H7 (cell line): ENCODE results near the gene EDN1. TPM values are rescaled to one million over a fixed set of nuclear protein-coding genes. Genes with fewer than 3 reads are reported as not detected.

Experiments
- DNase-seq: peaks from one replicate; pipeline ENCODE4 v3.0.0; 2012
- H3K27me3 ChIP-seq: 2 replicates; pipeline ENCODE4 v1.6.0; 2011; ENCODE audit warnings: mild to moderate bottlenecking, low read length; ENCODE audit not compliant: control insufficient read depth, insufficient read depth
- H3K36me3 ChIP-seq: replicated peaks from 2 replicates; pipeline ENCODE4 v1.5.1; 2011; ENCODE audit warnings: low read length; ENCODE audit not compliant: control insufficient read depth, insufficient read depth
- H3K4me3 ChIP-seq: 2 replicates; pipeline ENCODE4 v1.5.1; 2011; ENCODE audit warnings: low read depth, mild to moderate bottlenecking, control low read depth, low read length, moderate library complexity; ENCODE audit not compliant: insufficient read depth
- total RNA-seq: library from RNA; depleted of rRNA; stranded (reverse); fragments of >200 nt; shearing (Covaris generic); gene quantifications from 2 replicates; pipeline ENCODE4 v1.2.3, GENCODE V29; 2014

The EDN1 gene
- total RNA-seq, 1 experiment from 2014 or later = 0.76 TPM

DNA sequence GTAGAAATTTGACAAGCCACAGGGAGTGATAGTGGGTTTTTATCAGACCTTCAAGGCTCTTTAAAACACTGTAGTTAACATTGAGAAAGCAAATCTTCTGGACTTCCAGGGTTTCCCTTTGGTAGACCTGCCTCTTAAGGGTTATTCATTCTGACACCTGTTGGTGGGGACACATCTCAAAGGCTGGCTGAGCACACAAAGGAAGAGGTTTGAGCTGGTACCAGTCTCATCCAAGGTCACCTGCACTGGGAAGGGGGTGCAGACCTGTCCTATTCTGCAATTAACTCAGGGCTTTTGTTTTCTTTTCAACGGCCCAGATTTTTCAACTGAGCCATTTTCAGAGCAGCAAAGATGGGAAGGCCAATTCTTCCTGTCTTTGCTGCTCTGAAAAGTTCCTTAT, 45.6 kb downstream of the EDN1 start:
- no peaks in the 10 kb centered on the region for H3K27me3 ChIP-seq
- no peaks in the 10 kb centered on the region for H3K36me3 ChIP-seq
- DNase-seq = no peak
- no peak overlapping the region for H3K4me3 ChIP-seq

DNA sequence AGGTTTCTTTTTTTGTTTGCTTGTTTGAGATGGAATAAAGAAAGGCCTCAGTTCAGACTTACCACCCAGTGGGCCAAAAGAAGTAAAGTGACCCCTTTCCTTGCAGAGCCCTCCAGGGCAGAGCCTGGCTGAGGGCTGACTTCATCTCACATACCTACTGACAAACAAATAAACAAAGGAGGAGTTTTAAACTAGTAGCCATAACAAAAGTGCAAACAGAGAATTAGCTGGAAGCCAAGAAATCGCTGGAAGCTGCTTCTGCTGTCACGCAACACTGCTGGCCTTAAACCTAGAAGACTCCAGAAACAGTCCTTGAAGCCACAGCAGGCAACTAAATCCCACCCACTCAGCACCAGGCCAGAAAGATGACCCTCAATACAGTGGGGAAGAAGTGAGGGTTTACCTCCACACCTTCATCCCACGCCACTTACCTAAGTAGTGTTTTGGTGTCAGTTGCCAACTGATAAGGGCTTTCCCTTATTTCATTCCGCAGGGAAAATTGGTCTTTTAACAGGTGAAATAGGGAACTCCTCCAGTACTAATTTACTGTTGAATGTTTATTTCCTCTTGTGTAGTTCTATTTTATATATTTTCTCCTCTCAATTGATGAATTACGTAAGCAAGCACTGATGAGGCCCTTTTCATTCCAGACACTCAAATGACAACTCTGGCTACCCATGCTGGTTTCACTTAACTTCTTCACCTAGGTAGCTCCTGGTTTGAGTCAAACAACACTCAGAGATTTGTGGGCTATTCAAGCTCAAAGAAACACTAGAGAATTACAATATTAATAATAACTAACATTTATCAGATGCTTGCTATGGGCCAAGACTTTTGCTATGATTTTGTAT, 46.2 kb downstream of the EDN1 start:
- no peak for DNase-seq
- H3K27me3 ChIP-seq = no peaks in the 10 kb centered on the region
- H3K4me3 ChIP-seq = no peak overlapping the region
- H3K36me3 ChIP-seq = no peaks in the 10 kb centered on the region

DNA sequence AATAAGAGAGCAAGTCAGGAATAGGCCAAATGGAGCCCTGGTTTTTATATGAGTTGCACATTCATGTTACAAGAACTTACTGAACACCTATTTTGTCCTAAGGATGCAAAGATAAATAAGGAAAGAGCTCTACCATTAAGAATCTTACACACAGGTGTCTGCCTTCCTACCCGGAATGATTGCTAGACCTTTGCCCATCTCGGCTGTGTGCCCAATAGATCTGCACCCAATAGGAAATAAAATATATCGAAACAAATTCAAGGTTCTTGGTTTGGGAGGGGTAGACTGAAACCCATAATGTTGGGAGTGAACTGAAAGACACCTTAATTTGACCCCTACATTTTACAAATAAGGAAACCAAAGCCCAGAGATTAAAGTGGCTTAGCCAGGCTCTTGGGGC, 48.9 kb downstream of the EDN1 start:
- H3K36me3 ChIP-seq = no peaks in the 10 kb centered on the region
- H3K4me3 ChIP-seq = no peak overlapping the region
- H3K27me3 ChIP-seq = no peaks in the 10 kb centered on the region
- no peak for DNase-seq

DNA sequence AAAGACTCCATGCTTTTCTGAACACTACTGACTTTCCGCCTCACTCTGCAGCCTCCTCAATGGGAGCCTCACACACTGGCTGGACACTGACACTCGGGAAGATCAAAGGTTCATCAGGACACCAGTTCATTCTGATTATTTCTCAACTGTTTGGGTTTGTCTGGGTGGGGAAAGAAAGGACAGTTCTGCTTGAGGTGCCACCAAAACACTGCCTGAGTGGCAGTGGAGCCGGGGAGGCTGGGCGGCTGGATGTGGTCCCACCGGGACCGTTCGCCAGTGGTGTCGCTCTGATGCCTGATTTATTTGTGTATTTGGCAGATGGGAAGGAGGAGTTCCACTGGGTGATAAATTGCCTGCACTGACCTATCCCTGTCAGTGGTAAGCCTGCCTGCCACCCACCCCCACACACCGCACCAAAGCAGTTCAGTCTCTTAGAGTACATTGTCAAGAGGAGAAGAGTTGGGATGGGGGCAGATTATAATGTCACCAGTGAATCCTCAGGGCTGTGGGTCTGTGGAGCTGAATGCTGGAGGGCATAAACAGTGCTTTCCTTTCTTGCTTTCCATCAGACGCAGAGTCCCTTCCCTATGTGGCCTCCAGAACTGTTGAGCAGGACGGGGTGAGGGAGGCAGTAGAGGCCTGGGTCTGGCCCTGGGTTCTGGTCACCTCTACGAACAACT, 49.8 kb downstream of the EDN1 start:
- DNase-seq = no peak
- no peaks in the 10 kb centered on the region for H3K27me3 ChIP-seq
- H3K4me3 ChIP-seq = no peak overlapping the region
- H3K36me3 ChIP-seq = no peaks in the 10 kb centered on the region

DNA sequence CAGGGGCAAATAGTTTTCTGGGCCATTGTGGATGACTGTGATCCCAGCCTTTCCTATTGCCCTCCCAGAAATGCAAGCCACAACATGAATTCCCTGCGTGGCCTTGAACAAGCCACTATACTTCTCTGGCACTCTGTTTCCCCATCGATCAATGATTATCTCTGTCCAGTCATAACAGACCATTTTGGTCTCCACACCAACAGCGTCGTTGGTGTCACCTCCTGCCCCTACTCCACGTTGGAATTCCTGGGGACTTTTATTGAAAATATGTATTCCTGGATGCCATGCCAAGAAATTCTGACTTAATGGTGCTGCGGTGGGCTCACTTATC, 50.3 kb downstream of the EDN1 start:
- no peaks in the 10 kb centered on the region for H3K36me3 ChIP-seq
- no peak for DNase-seq
- H3K4me3 ChIP-seq = no peak overlapping the region
- H3K27me3 ChIP-seq = no peaks in the 10 kb centered on the region

DNA sequence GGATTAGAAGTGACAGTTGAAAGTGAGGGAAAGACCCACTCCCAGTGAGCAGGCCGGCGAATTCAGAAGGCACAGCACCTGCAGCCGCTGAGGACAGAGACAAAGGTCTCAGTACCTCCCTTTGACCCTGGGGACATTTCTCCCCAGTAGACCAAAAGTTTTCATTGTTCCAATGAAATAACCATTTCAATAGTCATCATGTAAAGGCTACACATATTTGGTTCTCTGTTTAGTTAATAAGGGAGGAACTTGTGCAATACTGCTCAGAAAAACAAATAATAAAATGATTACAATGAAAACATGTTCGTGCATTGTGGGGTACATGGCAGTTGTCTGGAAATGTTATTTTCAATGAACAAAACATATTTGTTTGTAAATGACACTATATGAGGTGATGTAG, 52.5 kb downstream of the EDN1 start:
- Histone ChIP-seq H3K27me3 (no peaks in the 10 kb centered on the region), H3K36me3 (no peaks in the 10 kb centered on the region), H3K4me3 (no peak overlapping the region)
- DNase-seq = no peak

DNA sequence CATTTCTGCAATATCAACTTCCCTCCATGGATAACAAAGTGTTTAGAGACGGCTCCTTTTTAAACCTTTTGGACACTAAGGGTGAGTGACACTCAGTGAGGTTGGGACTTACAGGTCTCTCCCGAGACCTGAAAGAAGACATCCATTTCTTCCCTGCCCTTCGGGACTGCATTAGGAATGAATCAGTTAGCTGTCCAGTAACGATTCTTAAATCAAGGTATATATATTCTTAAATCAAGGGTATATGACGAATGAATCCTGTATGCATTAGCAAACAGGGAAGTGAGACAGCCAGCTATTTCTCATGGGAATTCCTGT, 52.9 kb downstream of the EDN1 start:
- DNase-seq = no peak
- H3K36me3 ChIP-seq = no peaks in the 10 kb centered on the region
- no peak overlapping the region for H3K4me3 ChIP-seq
- no peaks in the 10 kb centered on the region for H3K27me3 ChIP-seq

DNA sequence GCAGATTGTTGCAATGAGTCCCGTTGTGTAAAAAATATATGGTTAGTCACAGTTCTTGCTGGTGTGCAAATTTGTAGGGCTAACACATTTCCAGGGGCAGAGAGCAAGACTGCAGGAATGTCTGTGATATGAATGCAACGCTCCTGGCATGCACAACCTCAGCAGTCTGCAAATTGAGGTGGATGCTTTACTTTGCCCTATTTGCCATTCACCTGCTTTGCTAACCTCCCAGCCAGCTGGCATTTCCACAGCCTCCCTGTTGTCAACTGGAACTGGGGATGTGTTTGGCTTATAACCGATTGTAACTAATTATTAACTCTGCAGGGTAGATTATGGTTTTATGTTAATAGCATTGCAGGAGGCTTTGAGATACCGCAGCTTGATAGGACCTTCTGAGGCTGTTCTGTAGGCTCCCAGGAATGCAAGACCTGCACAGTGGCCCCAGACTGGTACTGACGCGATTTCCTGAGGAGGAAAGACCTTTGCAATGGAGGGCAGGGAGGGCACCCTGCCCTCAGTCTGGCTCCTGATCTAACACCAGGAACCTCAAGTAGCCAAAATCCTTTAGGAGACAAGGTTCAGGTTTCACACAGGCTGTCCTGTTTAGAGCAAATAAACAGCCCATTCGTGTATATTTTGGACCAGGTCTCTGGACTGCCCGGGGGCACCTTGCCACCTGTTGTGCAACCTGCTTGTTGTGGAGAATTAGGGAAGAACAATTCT, 53.4 kb downstream of the EDN1 start:
- no peak for DNase-seq
- H3K27me3 ChIP-seq = no peaks in the 10 kb centered on the region
- H3K4me3 ChIP-seq = no peak overlapping the region
- no peaks in the 10 kb centered on the region for H3K36me3 ChIP-seq

DNA sequence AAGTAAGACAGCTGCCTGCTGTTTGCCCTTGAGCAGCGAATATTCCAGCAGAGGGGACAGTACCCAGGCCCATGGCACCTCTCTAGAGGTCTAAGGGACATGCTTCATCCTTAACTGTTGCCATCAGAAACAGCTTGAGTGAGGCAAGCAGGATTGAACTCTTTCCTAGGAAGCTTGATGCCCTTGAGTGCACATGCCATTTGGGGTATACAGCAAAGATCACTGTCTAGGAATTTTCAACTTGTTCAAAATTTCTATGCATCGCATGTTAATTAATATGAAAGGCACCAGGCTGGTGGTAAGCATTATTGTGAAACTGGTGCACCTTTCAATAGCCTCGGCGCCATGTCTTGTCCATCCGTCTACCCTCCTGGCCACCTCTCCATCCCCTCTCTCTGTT, 54.1 kb downstream of the EDN1 start:
- Histone ChIP-seq H3K36me3 (no peaks in the 10 kb centered on the region), H3K4me3 (no peak overlapping the region), H3K27me3 (no peaks in the 10 kb centered on the region)
- no peak for DNase-seq

DNA sequence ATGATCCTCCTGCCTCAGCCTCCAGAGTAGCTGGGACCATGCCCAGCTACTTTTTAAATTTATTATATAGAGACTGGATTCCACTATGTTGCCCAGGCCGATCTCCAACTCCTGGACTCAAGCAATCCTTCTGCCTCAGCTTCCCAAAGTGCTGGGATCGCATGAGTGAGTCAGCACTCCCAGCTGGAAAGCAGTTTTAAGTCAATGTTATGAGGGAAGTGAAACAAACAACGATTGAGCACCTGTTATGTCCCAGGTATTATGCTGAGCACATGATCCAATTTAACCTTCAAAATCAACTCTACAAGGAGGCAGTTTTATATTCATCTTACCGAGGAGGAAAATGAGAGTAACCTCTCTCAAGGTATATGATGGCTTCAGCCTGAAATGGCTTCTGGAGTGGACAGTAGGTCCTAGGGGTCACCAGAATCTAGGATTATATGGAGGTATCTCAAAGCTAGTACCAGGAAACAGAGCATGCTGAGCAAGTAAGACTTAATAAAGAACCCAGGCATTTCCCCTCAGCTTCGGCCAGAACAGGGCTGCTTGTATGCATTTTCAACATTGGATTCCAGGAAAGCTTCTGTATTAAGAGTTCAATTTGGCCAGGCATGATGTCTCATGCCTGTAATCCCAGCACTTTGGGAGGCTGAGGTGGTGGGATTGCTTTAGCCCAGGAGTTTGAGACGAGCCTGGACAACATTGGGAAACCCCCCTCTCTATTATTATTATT, 55.0 kb downstream of the EDN1 start:
- H3K27me3 ChIP-seq = no peaks in the 10 kb centered on the region
- no peak for DNase-seq

DNA sequence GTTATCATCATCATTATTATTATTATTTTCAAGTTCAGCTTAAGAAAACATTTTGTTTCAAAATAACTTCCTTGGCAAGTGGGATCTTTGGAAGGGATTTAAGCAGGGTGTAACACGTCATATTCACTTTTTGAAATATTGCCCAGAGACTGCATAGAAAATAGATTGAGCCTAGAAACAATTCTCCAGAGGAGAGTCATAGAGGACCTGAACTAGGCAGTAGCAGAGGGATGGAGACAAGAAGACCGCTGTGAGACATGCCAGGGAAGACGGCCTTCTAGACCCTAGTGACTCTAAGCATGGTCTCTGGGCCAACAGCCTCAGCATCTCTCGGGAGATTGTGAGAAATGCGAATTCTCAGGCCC, 55.5 kb downstream of the EDN1 start:
- no peak overlapping the region for H3K4me3 ChIP-seq
- no peaks in the 10 kb centered on the region for H3K36me3 ChIP-seq
- DNase-seq = no peak
- no peaks in the 10 kb centered on the region for H3K27me3 ChIP-seq

More for the DNA sequence above, 55.0 kb downstream of the EDN1 start:
- no peak overlapping the region for H3K4me3 ChIP-seq
- no peaks in the 10 kb centered on the region for H3K36me3 ChIP-seq
